ENCODE data around the gene ATP8A2.

Gene ATP8A2

GRCh38 chr13:25633093-25633492 is 261.3 kb downstream of the ATP8A2 start:
- no peak for DNase-seq

GRCh38 chr13:25645681-25646080 is 273.9 kb downstream of the ATP8A2 start:
- no peak for DNase-seq

GRCh38 chr13:25649001-25649633 is 277.3 kb downstream of the ATP8A2 start:
- DNase-seq: no peak

- DNase-seq: no peak
Measured at GRCh38 chr13:25652764-25653163, 281.0 kb downstream of the ATP8A2 start.

- DNase-seq: no peak
Measured at GRCh38 chr13:25654322-25654721, 282.5 kb downstream of the ATP8A2 start.

GRCh38 chr13:25657157-25657556 is 285.4 kb downstream of the ATP8A2 start:
- DNase-seq: no peak

- DNase-seq: no peak
Measured at GRCh38 chr13:25659091-25659795, 287.5 kb downstream of the ATP8A2 start.

- no peak for DNase-seq
Measured at GRCh38 chr13:25660996-25661395, 289.2 kb downstream of the ATP8A2 start.

GRCh38 chr13:25662516-25662915 is 290.7 kb downstream of the ATP8A2 start:
- no peak for DNase-seq

- DNase-seq: no peak
Measured at GRCh38 chr13:25668345-25668744, 296.6 kb downstream of the ATP8A2 start.

GRCh38 chr13:25673711-25674110 is 301.9 kb downstream of the ATP8A2 start:
- DNase-seq: no peak

GRCh38 chr13:25674371-25674770 is 302.6 kb downstream of the ATP8A2 start:
- no peak for DNase-seq

GRCh38 chr13:25675060-25675459 is 303.3 kb downstream of the ATP8A2 start:
- DNase-seq: no peak

GRCh38 chr13:25677956-25678355 is 306.2 kb downstream of the ATP8A2 start:
- no peak for DNase-seq

- DNase-seq: peak; percentile 5
Measured at GRCh38 chr13:25678398-25678797, 306.6 kb downstream of the ATP8A2 start.

- no peak for DNase-seq
Measured at GRCh38 chr13:25679159-25679558, 307.4 kb downstream of the ATP8A2 start.

- no peak for DNase-seq
Measured at GRCh38 chr13:25679936-25680335, 308.2 kb downstream of the ATP8A2 start.

- DNase-seq: no peak
Measured at GRCh38 chr13:25682276-25682675, 310.5 kb downstream of the ATP8A2 start.

- no peak for DNase-seq
Measured at GRCh38 chr13:25683056-25683455, 311.3 kb downstream of the ATP8A2 start.

- DNase-seq: no peak
Measured at GRCh38 chr13:25683662-25684370, 312.0 kb downstream of the ATP8A2 start.

- DNase-seq: no peak
Measured at GRCh38 chr13:25684491-25684890, 312.7 kb downstream of the ATP8A2 start.

GRCh38 chr13:25686831-25687470 is 315.2 kb downstream of the ATP8A2 start:
- DNase-seq: no peak

- DNase-seq: no peak
Measured at GRCh38 chr13:25687471-25688225, 315.9 kb downstream of the ATP8A2 start.
